GM12878 (cell line): ENCODE results near the gene ANO2. TPM values are rescaled to one million over a fixed set of nuclear protein-coding genes. Genes with fewer than 3 reads are reported as not detected.

Source experiments
- ATAC-seq: fragments of 200-7000 bp; cut with Tn5 transposase; 3 replicates; pipeline ENCODE4 v1.9.1; 2020; ENCODE audit warnings: mild to moderate bottlenecking, moderate library complexity
- BruUV-seq: library from RNA; stranded (reverse); fragments of 400-500 nt; replicated peaks from 2 replicates; lab custom pipeline; 2021; lab: Mats Ljungman, UMichigan
- CTCF ChIA-PET: fragments of 300-600 bp; sonication (Branson Sonifier 250); formaldehyde crosslinking; extraction: SDS; loops from one replicate; lab custom pipeline; 2021; ENCODE audit warnings: inconsistent platforms; lab: Yijun Ruan, JAX
- POLR2A ChIA-PET: fragments of 350-600 bp; formaldehyde crosslinking; extraction: SDS; loops from one replicate; lab custom pipeline; 2021; ENCODE audit warnings: inconsistent platforms; lab: Charles Lee
- RAD21 ChIA-PET: fragments of 300-600 bp; sonication (Branson Sonifier 250); formaldehyde crosslinking; loops from one replicate; lab custom pipeline; 2023; ENCODE audit warnings: antibody characterized with exemption; ENCODE audit not compliant: unreplicated experiment; lab: Charles Lee
- SMC1A ChIA-PET: fragments of 300-600 bp; sonication (Branson Sonifier 250); formaldehyde crosslinking; loops from one replicate; lab custom pipeline; 2023; ENCODE audit not compliant: unreplicated experiment, uncharacterized antibody; lab: Charles Lee
- DNase-seq: peaks from one replicate; pipeline ENCODE4 v3.0.0-alpha.2; 2011; ENCODE audit warnings: low read depth, low spot score
- FAIRE-seq: peaks from 3 replicates; lab custom pipeline; 2011; peaks lifted over from hg19 to GRCh38; lab: Jason Lieb, UNC
- H2AFZ ChIP-seq: 2 replicates; pipeline ENCODE4 v1.6.0; 2011; ENCODE audit warnings: low read depth, low read length, control low read depth; ENCODE audit not compliant: control insufficient read depth
- H3K27ac ChIP-seq: 2 replicates; pipeline ENCODE4 v1.5.1; 2011; ENCODE audit warnings: control low read depth; ENCODE audit not compliant: control insufficient read depth, insufficient read depth
- H3K27me3 ChIP-seq, 2 experiments: replicated peaks in 1 of 2; 2 replicates each; pipeline versions ENCODE4 v1.6.0 to v1.6.1; 2011; ENCODE audit warnings: low read length in 1 of 2; ENCODE audit not compliant: control insufficient read depth in 2 of 2, insufficient read depth in 2 of 2
- H3K36me3 ChIP-seq, 2 experiments: 2 replicates each; pipeline ENCODE4 v1.5.1; 2011; ENCODE audit warnings: low read length in 1 of 2; ENCODE audit not compliant: control insufficient read depth in 2 of 2, insufficient read depth in 2 of 2
- H3K4me1 ChIP-seq: 2 replicates; pipeline ENCODE4 v1.6.1; 2011; ENCODE audit warnings: mild to moderate bottlenecking, low read length, moderate library complexity, mixed read lengths; ENCODE audit not compliant: control insufficient read depth, insufficient read depth
- H3K4me2 ChIP-seq: 2 replicates; pipeline ENCODE4 v1.6.0; 2011; ENCODE audit warnings: control low read depth; ENCODE audit not compliant: control insufficient read depth, insufficient read depth
- H3K4me3 ChIP-seq: fragments of 200-600 bp; sonication (generic); 2 replicates; pipeline ENCODE4 v1.5.1; 2016
- H3K79me2 ChIP-seq: 2 replicates; pipeline ENCODE4 v1.6.0; 2011; ENCODE audit warnings: low read length; ENCODE audit not compliant: control insufficient read depth, insufficient read depth
- H3K9ac ChIP-seq: 2 replicates; pipeline ENCODE4 v1.8.0; 2011; ENCODE audit warnings: low read length, control low read depth, mixed read lengths; ENCODE audit not compliant: control insufficient read depth, insufficient read depth
- H3K9me3 ChIP-seq: replicated peaks from 3 replicates; pipeline ENCODE4 v1.5.1; 2011; ENCODE audit warnings: mild to moderate bottlenecking, low read length; ENCODE audit not compliant: control insufficient read depth, insufficient read depth
- H4K20me1 ChIP-seq: 2 replicates; pipeline ENCODE4 v1.6.0; 2011; ENCODE audit not compliant: control insufficient read depth, insufficient read depth
- BCL3 ChIP-seq: IDR thresholded peaks from 2 replicates; pipeline ENCODE4 v1.6.1; 2011; ENCODE audit warnings: borderline replicate concordance, low read depth, mild to moderate bottlenecking, moderate library complexity, low read length; ENCODE audit not compliant: insufficient read depth, poor library complexity, severe bottlenecking
- IKZF1 ChIP-seq: fragments of 450-650 bp; conservative IDR thresholded peaks from 2 replicates; pipeline ENCODE4 v1.6.1; 2017; ENCODE audit warnings: antibody characterized with exemption, mild to moderate bottlenecking
- IRF5 ChIP-seq: fragments of 450-650 bp; IDR thresholded peaks from 2 replicates; pipeline ENCODE4 v1.6.1; 2017; ENCODE audit warnings: borderline replicate concordance
- MLLT1 ChIP-seq: fragments of 450-650 bp; IDR thresholded peaks from 2 replicates; pipeline ENCODE4 v1.6.1; 2016; ENCODE audit warnings: mild to moderate bottlenecking
- PAX8 ChIP-seq: fragments of 450-650 bp; IDR thresholded peaks from 2 replicates; pipeline ENCODE4 v1.6.1; 2017; ENCODE audit warnings: mild to moderate bottlenecking, moderate library complexity
- ZNF207 ChIP-seq: fragments of 450-650 bp; IDR thresholded peaks from 2 replicates; pipeline ENCODE4 v1.6.1; 2014; ENCODE audit warnings: antibody characterized with exemption, mild to moderate bottlenecking, borderline replicate concordance
- ZNF217 ChIP-seq: fragments of 450-650 bp; IDR thresholded peaks from 2 replicates; pipeline ENCODE4 v1.6.1; 2017; ENCODE audit warnings: antibody characterized with exemption, mild to moderate bottlenecking
- ZNF687 ChIP-seq: fragments of 450-650 bp; IDR thresholded peaks from 2 replicates; pipeline ENCODE4 v1.6.1; 2017; ENCODE audit warnings: mild to moderate bottlenecking, moderate library complexity
- WGBS: methylation state at CpG from one replicate; pipeline ENCODE4 v1.1.6; 2016; ENCODE audit warnings: low lambda C conversion rate; ENCODE audit not compliant: insufficient replicate concordance, insufficient coverage; ENCODE audit errors: missing lambda C conversion rate; 5-methylcytosine and 5-hydroxymethylcytosine counted together
- in situ Hi-C: fragments of 300-500 bp; cut with MboI; formaldehyde crosslinking; loops from 9 replicates; pipeline ENCODE4 v1.14.3; 2018; ENCODE audit warnings: mixed read lengths
- intact Hi-C: fragments of 100-400 bp; cut with micrococcal nuclease; formaldehyde crosslinking; loops from one replicate; pipeline ENCODE4 v1.14.2; 2022; ENCODE audit not compliant: unreplicated experiment
- polyA plus RNA-seq, 11 experiments: library from polyadenylated mRNA; depleted of rRNA in 4 of 11; unstranded in 6 of 11; stranded (reverse) in 5 of 11; fragments of >200 nt; fragmentation: Nextera tagmentation in 4 of 11; fragmentation: Illumina TruSeq in 1 of 11; extraction: Ambion mirVana in 4 of 11; extraction: Trizol in 1 of 11; gene quantifications; 1 replicate in 1 of 11; 2 replicates in 10 of 11; pipeline versions ENCODE4 v1.2.1 to v1.2.3, GENCODE V29; 2011 to 2016; ENCODE audit warnings: inconsistent platforms in 2 of 11, missing spikeins in 2 of 11, low read depth in 1 of 11
- total RNA-seq, 4 experiments: library from RNA; depleted of rRNA in 3 of 4; stranded (reverse); fragments of >200 nt in 3 of 4; fragmentation: Illumina TruSeq in 1 of 4; extraction: Trizol in 1 of 4; gene quantifications; 2 replicates each; pipeline versions ENCODE4 v1.2.1 to v1.2.3, GENCODE V29; 2013 to 2021

Gene ANO2
- total and polyA plus RNA-seq, 10 of the 15 experiments (the other 5 are each of a cell fraction or from before 2014, with no cell fraction given) = not detected

- CTCF ChIA-PET = no interaction called here
- DNase-seq (no peak), FAIRE-seq (no peak)
- in situ Hi-C loops = no loop called here
- Histone ChIP-seq H3K27me3 (peaks cover 0 to 9% of the 10 kb centered on the region in 2 experiments), H3K4me2 (no peak overlapping the region), H3K4me1 (no peaks in the 10 kb centered on the region), H3K79me2 (no peaks in the 10 kb centered on the region), H3K4me3 (no peak overlapping the region), H3K36me3 (no peaks in the 10 kb centered on the region)
- 30% methylated on average over 17 of the region's 17 CpGs for WGBS
- TF ChIP-seq ZNF217 (no peak), MLLT1 (no peak), IRF5 (no peak), PAX8 (no peak), BCL3 (no peak), IKZF1 (no peak), ZNF207 (no peak), ZNF687 (no peak)
- TF ChIP-seq, all 136 proteins: peak for 0
- no peak for ATAC-seq
- POLR2A ChIA-PET = interaction anchor here (0.6 kb wide), 1 partner anchor 282 kb away, joined by 3 read pairs; no protein-coding TSS in a partner anchor
- BruUV-seq = no TSS peak
- Histone ChIP-seq H3K9me3 (no peaks in the 10 kb centered on the region), H3K27ac (no peak overlapping the region), H2AFZ (no peak overlapping the region), H4K20me1 (no peaks in the 10 kb centered on the region), H3K9ac (no peak overlapping the region)
- SMC1A ChIA-PET = interaction anchor here (1.1 kb wide), 1 partner anchor 11 kb away, joined by 3 read pairs; no protein-coding TSS in a partner anchor
- RAD21 ChIA-PET = no interaction called here
- intact Hi-C loops = loop anchor here (5.0 kb wide), 1 partner anchor 69 kb away; no protein-coding TSS in a partner anchor
These were observed 22.8 kb upstream of the ANO2 start for GRCh38 chr12:5967645-5968415.
